A549 (cell line): ENCODE results near the gene ABCB8.

Source experiments
- BCL3 ChIP-seq: fragments of >200 bp; sonication (Bioruptor Twin); formaldehyde crosslinking; IDR thresholded peaks from 3 replicates; pipeline ENCODE4 v1.6.1; 2016
- BHLHE40 ChIP-seq: IDR thresholded peaks from 2 replicates; pipeline ENCODE4 v1.6.1; 2012; ENCODE audit warnings: low read depth, low read length, inconsistent platforms
- EHF ChIP-seq: fragments of 250-450 bp; sonication (Bioruptor Pico); IDR thresholded peaks from 2 replicates; pipeline ENCODE4 v1.5.0; 2020; ENCODE audit warnings: mild to moderate bottlenecking
- ESRRA ChIP-seq: fragments of 150-350 bp; IDR thresholded peaks from 2 replicates; pipeline ENCODE4 v1.6.1; 2014; ENCODE audit warnings: mild to moderate bottlenecking, low read length, borderline replicate concordance
- TP53 ChIP-seq: fragments of 250-450 bp; sonication (Bioruptor Pico); IDR thresholded peaks from 2 replicates; pipeline ENCODE4 v1.5.0; 2021; ENCODE audit warnings: mild to moderate bottlenecking, moderate library complexity
- ZFP36 ChIP-seq: fragments of 450-650 bp; IDR thresholded peaks from 2 replicates; pipeline ENCODE4 v1.6.1; 2014; ENCODE audit warnings: borderline replicate concordance; ENCODE audit not compliant: partially characterized antibody
- TF ChIP-seq, protein P1 (sequence below): fragments of >200 bp; sonication (Bioruptor Twin); formaldehyde crosslinking; IDR thresholded peaks from 3 replicates; pipeline ENCODE4 v1.5.1; 2016

- TF ChIP-seq, protein P1, sequence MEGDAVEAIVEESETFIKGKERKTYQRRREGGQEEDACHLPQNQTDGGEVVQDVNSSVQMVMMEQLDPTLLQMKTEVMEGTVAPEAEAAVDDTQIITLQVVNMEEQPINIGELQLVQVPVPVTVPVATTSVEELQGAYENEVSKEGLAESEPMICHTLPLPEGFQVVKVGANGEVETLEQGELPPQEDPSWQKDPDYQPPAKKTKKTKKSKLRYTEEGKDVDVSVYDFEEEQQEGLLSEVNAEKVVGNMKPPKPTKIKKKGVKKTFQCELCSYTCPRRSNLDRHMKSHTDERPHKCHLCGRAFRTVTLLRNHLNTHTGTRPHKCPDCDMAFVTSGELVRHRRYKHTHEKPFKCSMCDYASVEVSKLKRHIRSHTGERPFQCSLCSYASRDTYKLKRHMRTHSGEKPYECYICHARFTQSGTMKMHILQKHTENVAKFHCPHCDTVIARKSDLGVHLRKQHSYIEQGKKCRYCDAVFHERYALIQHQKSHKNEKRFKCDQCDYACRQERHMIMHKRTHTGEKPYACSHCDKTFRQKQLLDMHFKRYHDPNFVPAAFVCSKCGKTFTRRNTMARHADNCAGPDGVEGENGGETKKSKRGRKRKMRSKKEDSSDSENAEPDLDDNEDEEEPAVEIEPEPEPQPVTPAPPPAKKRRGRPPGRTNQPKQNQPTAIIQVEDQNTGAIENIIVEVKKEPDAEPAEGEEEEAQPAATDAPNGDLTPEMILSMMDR: no peak; the same call in 2 of the 3 replicates
- no peak for TF ChIP-seq ZFP36
- TF ChIP-seq BCL3: no peak
- 0 out of 2 replicates have a peak, but pooled peaks have one; percentile 50 for TF ChIP-seq TP53 (CRISPR knock-in tag)
- TF ChIP-seq EHF (CRISPR knock-in tag): no peak
- no peak for TF ChIP-seq BHLHE40
- no peak for TF ChIP-seq ESRRA
These were observed 775 bp downstream of the ABCB8 start for GRCh38 chr7:151028948-151029501.
